KBM-7 (cell line): ENCODE data around the gene ZNF527.
A peak's percentile ranks its signal among the peaks of the same experiment; 100 is the strongest.
"Not testable (repeated sequence)": the region's sequence is repeated elsewhere in the genome, so short reads cannot be mapped to it uniquely, and the experiment has no call there.

ENCODE experiments used
- DNase-seq: peaks from one replicate; pipeline ENCODE4 v3.0.0-alpha.2; 2015
- in situ Hi-C: fragments of 300-500 bp; cut with MboI; formaldehyde crosslinking; loops from 2 replicates; pipeline ENCODE4 v1.14.3; 2020; ENCODE audit warnings: low sequenced_read_pairs, low pct_unique_long_range_greater_than_20kb, mixed read lengths

Gene ZNF527

GRCh38 chr19:37370880-37371661, at the start of gene ZNF527:
Gene ZNF527 (plus strand): TSS chr19:37371099. CDS start chr19:37374199, 3,100 bp downstream.
- peak; percentile 97 for DNase-seq
- in situ Hi-C loops, result no loop called here

- DNase-seq, result no peak
- in situ Hi-C loops, result no loop called here
These were observed 41.2 kb upstream of the ZNF527 start for GRCh38 chr19:37329686-37330085.

- in situ Hi-C loops, result no loop called here
- DNase-seq, result no peak
These were observed 38.1 kb upstream of the ZNF527 start for GRCh38 chr19:37332839-37333238.

GRCh38 chr19:37333457-37333856, 37.4 kb upstream of the ZNF527 start:
- in situ Hi-C loops, result no loop called here
- DNase-seq, result no peak

GRCh38 chr19:37334179-37335071, 36.5 kb upstream of the ZNF527 start:
- in situ Hi-C loops, result no loop called here
- DNase-seq, result no peak

GRCh38 chr19:37342753-37343152, 28.1 kb upstream of the ZNF527 start:
- in situ Hi-C loops, result no loop called here
- no peak for DNase-seq

GRCh38 chr19:37346091-37346490, 24.8 kb upstream of the ZNF527 start:
- in situ Hi-C loops, result no loop called here
- DNase-seq, result no peak

GRCh38 chr19:37348060-37348459, 22.8 kb upstream of the ZNF527 start:
- in situ Hi-C loops, result no loop called here
- no peak for DNase-seq

GRCh38 chr19:37353968-37354367, 16.9 kb upstream of the ZNF527 start:
- in situ Hi-C loops, result no loop called here
- DNase-seq, result no peak

GRCh38 chr19:37355901-37356300, 15.0 kb upstream of the ZNF527 start:
- no peak for DNase-seq
- in situ Hi-C loops, result no loop called here

- in situ Hi-C loops, result no loop called here
- no peak for DNase-seq
These were observed 8.9 kb upstream of the ZNF527 start for GRCh38 chr19:37361994-37362393.

GRCh38 chr19:37362733-37363132, 8.2 kb upstream of the ZNF527 start:
- peak; percentile 14 for DNase-seq
- in situ Hi-C loops, result no loop called here

- in situ Hi-C loops, DNase-seq: not testable (repeated sequence)
These were observed 466 bp upstream of the ZNF527 start for GRCh38 chr19:37370386-37370879.

- no peak for DNase-seq
- in situ Hi-C loops, result no loop called here
These were observed 18.3 kb downstream of the ZNF527 start for GRCh38 chr19:37389234-37389633.

GRCh38 chr19:37391399-37391798, 20.5 kb downstream of the ZNF527 start:
- DNase-seq, in situ Hi-C loops: not testable (repeated sequence)

- in situ Hi-C loops, result no loop called here
- DNase-seq, result no peak
These were observed 30.2 kb downstream of the ZNF527 start for GRCh38 chr19:37401078-37401477.

- DNase-seq, result no peak
- in situ Hi-C loops, result no loop called here
These were observed 32.5 kb downstream of the ZNF527 start for GRCh38 chr19:37403403-37403802.

- in situ Hi-C loops, result not testable (repeated sequence)
These were observed 35.4 kb downstream of the ZNF527 start for GRCh38 chr19:37406140-37406846.

GRCh38 chr19:37412700-37413099, 41.8 kb downstream of the ZNF527 start:
- no peak for DNase-seq
- in situ Hi-C loops, result no loop called here

More at GRCh38 chr19:37406140-37406846, 35.4 kb downstream of the ZNF527 start:
- DNase-seq, result not testable (repeated sequence)
